A204.1 (cell line): ENCODE results near the gene NHEJ1.

Source experiments
- FAIRE-seq: peaks from 2 replicates; lab custom pipeline; 2012; peaks lifted over from hg19 to GRCh38; lab: Jason Lieb, UNC

NHEJ1 gene

DNA sequence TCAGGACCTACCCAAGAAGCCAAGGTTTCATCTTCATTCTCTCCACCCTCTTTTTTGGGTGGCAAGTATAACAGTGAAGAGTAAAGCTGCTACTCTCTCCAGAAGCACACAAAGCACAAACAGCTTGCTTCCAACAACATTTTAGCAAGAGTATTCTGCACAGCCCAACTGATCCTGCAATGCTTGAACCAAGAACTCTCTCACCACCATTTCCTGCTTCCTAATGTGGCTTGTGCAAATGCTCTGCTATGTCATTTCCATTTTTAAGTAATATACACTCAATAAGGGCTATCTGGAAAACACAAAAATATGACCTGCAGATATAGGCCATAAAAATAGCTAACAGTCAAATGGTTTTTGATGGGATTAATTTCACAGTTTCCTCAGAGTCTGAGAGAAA lies 75.8 kb downstream of the NHEJ1 start:
- no peak for FAIRE-seq

DNA sequence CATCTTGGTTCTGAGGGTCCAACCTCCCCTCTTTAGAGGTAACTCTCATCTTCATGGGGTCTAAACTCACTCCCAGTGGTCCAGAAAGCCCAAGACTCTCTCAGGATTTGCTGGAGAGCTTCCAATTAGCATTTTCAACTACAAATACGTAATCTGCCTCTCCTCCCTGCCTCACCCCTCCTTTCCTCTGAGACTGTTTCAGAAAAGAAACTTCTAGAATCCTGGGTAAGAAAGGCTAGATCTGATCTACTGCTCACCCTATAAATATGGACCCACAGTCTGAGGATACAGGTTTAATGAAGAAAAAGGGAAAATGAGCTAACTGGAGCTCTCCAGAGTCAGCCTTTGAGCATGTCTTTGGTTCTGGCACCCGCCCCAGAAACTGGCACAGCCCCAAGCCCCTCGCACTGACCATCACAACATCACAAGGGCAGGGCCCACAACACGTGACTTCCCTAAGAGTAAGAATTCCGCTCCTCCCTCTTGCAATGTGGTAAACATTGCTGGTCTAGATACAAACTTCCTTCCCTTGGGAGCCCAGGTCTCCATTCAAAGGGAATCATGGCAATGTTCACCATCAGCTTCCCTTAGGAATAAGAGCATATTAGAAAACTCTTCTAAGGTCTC lies 78.2 kb downstream of the NHEJ1 start:
- FAIRE-seq: no peak

DNA sequence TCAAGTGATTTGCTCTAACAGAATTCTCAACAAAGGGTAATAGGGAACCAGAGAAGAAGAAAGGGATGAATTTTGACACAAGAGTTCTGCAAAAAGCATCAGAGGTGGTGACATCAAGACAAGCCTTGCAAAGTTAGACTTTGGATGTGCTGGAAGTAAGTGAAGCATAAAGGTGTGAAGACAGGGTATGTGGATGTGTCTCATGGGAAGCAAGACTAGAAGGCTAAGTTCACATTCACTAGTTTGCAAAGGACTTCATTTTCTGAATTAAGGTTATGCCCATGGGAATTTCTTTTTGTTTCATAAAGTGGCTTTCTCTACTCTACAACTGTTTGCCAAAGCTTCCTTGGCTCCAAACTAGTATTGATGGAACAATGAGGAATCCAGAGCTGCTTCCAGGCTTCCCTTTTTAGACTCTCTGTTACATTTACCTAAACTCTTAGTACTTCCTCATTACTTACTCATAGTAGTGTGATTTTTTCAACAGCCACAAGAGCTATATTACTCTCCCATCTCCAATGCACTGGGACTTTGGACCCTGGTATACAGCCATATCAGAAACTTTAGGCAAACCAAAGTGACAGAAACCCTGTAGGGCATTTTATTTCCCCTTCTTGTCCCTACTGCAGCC lies 78.8 kb downstream of the NHEJ1 start:
- no peak for FAIRE-seq

DNA sequence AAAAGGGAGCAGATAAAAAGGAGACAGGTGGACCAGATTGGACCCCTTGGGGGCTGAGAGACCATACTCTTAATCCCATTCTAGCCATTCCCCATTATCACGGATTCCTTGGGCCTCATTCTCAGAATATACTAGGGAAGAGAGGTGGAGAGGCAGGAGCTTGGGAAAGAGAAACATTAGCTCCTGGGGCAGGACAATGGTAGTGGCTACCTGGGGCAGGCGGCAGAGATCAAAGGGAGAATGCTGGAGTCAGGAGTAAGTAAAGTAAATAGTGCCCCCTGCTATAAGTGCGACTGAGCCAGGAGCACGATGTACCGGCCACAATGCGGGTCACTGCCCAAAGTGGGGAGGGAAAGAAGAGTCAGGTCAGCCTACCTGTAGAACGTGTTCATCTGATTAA lies 79.5 kb downstream of the NHEJ1 start:
- no peak for FAIRE-seq

DNA sequence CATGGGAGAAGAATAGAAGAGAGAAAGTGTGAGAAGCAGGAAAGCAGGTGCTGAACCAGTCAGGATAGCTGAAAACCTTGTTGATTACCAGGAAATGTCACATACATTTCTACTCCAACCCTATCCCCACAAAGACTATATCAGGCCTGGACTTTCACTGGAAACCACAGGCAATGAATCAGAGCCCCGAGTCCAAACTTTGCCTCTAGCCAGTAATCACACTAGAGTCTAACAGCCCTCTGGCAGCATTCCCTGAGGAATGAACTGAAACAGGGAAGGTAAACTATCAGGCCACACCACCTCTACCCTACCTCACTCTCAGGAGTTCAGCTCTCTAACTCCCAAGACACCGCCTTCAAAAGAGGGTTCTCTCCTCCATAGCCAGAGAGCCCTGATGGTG lies 81.2 kb downstream of the NHEJ1 start:
- FAIRE-seq: no peak

DNA sequence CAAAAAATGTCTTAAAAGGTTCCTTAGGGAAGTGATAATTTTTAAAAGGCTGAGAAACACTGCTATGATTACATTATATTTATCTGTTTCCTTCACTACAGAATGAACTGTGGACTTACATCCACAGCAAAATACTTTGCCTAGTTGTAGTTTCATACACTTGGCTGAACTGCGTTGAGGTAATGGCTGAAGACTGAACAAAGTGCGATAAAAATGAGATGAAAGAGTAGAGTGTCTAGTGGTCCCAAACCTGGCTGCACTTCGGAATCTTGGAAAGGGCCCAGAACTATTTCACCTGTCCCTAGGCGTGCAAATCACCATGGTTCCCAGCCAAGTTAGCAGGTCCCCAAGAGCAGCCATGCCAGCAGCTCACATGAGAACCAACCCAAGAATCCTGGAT lies 81.7 kb downstream of the NHEJ1 start:
- no peak for FAIRE-seq

DNA sequence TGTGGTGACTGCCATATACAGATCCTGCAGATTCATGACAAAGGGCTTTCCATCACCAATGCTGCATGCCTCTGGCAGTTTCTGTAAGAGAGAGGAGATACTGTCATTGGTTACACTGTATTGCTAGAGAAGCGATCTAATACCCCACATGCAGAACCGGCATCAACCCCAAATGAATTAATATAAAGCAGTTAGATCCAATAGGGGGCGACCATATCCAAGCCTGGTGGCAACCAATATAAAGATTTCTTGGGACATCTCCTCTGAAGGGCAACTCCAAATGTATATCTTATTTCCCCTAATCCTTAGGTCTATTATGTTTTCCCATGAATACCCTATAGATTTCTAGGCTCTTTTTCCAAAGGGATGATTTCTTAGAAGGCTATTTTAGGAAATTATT lies 82.5 kb downstream of the NHEJ1 start:
- FAIRE-seq: no peak

DNA sequence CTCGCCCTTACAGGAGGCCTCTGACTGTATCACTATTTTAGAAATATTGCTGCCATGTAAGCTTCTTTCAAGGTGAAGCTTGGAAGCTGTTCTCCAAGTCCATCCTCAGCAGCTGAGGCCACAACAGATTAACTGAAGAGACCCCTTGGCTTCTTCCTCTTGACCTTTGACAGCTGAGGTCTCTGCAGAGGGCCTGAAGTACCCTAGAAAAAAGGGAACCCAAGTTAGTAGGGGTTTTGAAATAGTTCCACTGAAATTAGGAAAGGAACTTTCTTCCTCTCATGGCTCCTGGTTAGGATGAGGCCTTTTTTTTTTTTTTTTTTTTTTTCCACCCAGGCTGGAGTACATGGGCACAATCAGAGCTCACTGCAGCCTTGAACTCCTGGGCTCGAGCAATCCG lies 84.4 kb downstream of the NHEJ1 start:
- no peak for FAIRE-seq

DNA sequence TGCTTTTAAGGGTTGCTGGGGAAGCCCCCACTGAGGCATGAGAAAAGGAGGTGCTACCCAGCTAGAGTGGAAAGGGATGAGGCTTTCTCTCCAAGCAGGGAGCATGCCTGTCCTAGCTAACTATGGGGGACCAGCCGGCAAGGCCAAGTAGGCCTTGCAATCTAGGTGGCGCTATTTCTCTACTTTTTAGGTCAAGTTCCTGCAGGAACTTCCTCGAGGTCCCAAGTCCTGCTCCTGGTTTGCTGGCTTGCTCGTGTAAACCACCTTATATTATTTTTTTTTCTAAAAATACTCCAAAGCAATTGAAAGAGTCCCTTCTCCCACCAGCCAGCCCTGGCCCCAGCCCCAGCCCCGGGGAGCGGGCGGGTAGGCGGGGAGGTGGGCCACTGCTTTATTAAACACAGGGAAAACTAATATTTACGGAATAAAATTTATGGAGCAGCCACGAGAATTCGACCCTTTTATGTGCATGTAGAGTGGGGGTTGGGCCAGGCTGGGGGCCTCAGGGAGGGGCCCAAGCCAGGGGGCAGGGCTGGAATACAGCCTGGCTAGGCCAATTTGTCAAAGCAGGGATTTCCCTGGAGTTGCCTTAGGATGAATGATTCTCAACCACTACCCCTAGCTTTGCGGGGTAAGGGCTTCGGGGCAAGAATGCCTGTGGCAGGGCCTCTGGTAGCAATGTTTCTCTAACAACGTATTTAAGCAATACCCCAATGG lies 87.0 kb downstream of the NHEJ1 start:
- FAIRE-seq: no peak

DNA sequence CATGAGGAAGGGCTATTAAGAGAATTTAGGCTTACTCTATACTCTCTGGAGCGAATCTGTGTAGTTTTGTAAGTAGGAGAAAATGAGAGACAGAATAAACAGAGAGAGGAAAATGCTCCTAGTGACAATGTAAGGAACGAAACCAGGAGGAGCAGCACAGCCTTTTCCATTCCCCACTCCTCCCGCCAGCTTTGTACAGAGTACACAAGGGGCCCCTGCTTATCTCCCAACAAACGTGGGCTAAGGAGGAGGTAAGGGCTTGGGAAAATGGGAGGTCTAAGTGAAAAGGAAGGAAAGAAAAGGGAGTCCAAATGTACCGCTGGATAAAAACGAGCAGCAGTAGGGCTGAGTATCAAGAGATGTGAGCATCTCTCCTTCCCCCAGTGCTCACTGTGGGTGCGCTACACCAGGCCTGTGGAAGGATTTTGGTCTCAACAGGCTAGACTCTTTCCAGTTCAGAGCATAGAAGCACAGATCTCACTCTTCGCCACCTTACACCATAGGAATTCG lies 87.8 kb downstream of the NHEJ1 start:
- FAIRE-seq: no peak

DNA sequence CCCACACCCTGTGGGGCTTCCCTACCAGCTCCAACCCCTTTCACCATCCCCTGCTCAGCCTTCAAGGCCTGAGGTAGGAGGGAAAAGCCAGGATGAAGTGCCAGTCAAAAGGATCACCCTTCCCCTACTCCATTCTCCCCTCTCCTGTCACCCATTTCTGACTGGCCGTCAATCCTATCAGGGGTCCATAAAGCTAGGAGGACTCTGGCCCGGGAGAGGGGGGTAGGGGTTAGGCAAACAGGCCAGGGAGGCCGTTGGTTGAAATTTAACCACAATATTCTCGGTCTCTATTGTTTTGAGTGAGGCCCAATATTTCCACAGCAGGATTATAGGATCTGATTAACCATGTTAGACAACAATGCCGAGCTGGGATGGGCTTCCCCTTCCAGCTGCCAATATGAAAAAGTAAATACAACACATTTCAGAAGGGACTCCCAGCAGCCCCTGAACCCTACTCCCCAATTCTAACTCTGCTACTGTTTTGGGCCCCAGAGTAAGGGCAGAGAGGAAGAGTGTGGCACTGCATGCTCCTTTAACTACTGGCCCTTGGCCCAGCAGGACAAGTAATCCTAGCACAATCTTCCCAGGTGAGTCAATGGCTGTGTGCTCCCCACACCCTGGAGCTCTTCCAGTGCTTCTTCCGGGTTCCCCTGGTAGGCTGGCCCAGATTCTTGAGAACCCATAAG lies 89.3 kb downstream of the NHEJ1 start:
- no peak for FAIRE-seq

DNA sequence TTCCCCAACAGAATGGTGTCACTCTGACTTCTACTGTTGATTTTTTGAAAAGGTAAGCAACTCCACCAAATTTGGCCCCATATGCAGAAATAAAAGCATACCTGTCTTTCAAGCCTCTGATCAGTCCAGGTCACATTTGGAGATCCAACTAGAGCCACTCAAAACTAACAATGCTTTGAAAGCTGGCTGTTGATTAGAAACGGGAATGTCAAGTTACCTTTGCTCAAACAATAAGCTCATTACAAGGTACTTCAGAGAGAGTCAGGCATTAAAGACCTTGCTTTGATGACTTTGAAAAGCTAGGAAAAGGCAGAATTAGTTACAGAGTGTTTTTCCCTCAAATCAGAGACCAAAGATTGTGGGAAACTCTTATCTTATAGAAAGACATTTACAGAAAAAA lies 95.1 kb downstream of the NHEJ1 start:
- FAIRE-seq: no peak

DNA sequence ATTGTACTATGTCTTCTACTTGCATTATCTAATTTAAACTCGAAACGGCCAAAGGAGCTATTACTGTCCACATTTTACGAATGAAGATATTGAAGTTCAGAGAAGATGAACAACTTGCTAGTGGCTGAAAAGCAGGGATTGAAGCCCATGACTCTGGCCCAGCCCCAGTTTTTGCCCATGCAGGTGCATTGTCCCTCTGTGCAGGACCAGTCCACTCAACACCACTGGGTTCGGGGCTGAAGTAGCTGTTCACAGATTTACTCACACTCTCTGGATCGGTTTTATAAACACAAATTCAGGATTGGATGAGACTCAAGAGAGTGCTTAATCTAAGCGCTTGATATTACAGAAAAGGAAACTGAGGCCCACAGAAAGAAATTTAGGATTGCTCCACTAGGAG lies 98.5 kb downstream of the NHEJ1 start:
- no peak for FAIRE-seq

DNA sequence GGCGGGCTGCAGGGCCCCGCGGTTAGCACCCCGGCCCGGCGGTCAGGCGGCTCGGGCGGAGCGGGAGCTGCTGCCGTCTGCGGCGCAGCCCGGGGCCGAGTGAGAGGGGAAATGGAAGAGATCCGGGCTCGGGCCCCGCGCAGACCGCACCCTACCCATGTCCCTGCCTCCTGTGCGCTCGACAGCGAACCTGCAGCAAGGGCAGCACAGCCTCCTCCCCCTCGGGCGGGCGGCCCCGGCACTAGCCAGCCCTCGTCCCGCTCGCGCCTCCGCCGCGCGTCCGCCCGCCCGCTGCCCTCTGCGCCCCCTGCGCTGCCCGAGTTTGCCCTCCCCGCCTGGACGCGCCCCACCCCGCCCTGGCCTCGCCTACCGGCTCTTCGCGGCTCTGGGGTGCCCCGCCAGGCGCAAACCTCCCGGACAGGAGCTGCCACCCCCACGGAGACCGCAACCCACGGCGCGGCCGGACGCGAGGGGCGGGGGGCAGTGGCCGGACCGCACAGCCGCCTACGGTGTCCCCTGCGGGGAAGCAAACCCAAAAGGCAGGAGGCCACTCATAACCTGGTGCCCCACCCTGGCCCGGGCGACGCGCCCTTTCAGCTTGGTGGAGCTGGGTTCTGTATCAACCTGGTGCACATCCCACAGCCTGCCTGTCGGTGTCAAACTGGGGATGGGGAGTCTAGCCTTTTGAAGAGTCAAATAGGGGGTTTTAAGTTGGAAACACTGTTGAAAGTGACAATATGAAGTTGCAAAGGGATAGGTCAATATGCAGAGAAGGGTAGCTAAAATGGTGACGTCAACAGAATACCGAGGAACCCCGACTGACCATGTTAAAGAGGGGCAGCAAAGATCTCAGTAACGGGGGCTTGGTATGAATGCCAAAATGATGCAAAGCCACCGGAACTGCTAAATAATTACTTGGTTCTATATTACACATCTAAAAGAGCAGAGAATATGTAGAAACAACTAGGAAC lies 99.5 kb downstream of the NHEJ1 start, which contains the start of gene IHH:
IHH (minus strand) TSS at position 101 of the 971 bp plus-strand sequence. CDS start 454 bp downstream, outside the sequence.
- no peak for FAIRE-seq

DNA sequence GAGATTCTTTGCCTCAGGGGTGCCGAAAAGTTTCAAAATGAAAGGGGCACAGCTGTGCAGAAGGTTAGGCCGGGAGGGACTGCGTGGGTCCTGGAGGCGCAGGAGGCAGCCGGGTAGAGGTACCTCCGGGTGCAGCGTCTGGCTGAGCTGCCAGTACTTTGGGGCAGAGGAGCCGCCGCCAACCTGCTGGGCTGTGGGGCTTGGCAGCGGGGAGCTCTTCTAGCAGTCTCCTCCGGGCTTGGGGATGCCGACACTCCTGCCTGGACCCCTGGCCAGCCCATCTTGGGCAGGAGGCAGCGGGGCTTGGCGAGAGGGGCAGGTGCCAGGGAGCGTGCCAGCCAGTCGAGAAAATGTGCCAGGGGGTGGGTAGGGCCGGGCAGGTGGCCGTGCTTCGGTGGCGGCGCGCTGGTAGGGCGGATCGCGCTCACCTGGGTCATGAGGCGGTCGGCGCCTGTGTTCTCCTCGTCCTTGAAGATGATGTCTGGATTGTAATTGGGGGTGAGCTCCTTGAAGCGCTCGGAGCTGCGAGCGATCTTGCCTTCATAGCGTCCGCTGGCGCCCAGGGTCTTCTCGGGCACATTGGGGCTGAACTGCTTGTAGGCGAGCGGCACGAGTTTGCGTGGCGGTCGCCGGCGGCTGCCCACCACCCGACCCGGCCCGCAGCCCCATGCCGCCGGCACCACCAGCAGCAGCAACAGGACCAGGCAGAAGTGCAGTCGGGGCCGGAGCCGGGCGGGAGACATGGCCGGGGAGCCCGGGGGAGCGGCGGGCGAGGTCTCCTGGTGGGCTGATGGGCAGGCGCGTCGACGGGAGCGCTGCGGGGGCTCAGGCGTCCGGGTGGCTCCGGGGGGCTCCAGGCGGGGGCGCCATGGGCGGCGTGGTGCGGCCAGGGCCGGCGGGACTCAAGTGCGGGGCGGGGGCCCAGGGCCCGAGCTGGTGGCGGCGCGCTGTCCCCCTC lies 100.6 kb downstream of the NHEJ1 start:
- FAIRE-seq: no peak

DNA sequence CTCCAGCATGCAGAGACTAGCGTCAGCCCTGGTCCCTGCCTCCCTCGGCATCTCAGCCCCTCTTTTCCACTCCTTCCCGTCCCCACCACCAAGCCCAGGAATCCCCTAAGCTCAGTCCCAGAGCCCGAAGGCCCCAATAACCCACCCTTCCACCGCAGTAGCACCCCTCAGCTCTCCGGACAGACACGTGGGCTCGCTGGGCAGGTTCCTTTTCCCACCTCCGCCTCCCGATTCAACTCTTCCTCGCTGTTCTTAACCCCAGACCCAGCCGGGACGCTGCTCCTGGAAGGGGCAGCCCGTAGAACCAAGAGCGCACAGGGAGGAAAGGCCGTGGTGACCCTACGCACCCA lies 101.3 kb downstream of the NHEJ1 start:
- FAIRE-seq: no peak

DNA sequence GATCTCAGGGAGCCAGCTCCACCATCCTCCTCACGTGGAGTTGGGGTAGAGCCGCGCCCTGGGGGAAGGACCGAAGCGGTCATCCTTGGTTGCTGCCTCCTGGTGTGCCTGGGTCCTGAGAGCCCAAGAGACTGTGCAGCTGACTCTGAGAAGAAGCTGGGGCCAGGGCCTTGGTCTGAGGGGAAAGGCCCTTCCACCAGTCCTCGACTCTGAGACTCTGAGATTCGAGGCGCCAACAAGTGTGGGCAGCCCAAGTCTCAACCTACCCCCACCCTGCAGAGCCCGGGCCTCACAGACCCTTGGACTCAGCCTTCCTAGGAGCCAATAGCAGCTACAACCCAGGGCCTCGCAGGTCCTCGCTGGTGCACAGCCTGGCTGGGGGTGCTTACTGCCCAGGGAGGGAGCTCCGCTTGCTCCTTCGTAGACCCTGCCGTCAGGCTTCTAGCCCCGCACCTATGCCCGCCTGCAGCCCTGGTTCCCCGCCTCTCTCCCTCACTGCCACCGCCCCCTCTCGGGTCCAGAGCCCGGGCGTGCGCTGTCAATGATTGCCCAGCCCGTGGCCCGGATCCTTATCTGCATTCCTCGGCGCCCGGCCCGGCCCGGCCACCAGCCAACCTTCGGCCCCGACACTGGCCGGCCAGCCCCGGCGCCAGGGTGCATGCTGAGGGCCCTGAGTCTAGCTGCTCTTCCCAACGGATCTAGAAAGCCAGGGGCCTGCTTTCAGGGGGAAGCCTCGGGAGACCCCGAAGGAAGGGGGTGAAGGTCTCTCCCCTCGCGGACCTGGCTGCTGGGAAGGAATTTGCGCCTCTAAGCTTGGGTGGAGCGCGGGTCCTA lies 101.9 kb downstream of the NHEJ1 start:
- no peak for FAIRE-seq

DNA sequence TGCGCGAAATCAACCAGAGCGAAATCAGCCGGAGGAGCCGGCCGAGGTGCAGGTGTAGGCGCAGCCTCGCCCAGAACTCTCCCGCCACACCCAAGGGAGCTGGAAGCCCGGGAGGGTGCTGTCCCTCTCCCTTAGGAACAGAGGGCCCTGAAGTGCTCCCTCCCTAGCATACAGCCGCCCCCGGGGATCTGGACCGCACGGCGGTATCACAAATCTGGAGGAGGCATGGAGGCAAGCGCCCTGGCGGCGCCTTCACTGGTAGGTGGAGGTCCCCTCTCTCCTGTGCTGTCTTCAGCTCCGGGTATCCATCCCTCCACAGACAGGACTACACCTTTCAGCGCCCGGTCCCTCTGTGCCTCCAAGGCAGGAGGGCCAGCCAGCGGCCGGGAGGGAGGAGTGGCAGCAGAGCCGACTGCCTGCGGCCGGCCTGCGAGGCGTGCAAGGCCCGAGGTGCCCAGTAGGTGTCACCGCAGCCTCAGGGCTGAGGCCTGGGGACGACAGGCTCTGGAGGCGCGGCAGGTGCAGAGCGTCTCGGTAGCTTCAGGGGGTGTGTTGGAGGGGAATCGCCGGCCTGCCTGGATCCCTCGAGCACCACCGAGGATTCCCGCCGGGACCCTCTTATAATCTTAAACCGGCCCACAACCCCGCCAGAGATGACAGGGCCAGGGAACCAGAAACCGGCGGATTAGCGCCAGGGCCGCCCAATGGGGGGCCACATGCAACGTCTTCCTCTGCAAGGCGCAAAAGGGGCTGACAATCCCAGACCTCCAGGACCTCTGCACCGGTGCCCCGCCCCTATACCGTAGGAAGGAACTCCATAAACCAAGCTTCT lies 102.7 kb downstream of the NHEJ1 start:
- no peak for FAIRE-seq
